ENCODE data around the gene GSX1. TPM values are rescaled to one million over a fixed set of nuclear protein-coding genes. Genes with fewer than 3 reads are reported as not detected.
A peak's percentile ranks its signal among the peaks of the same experiment; 100 is the strongest.

Gene GSX1
- polyA plus RNA-seq, 1 donor from 2014 or later: not detected

DNA sequence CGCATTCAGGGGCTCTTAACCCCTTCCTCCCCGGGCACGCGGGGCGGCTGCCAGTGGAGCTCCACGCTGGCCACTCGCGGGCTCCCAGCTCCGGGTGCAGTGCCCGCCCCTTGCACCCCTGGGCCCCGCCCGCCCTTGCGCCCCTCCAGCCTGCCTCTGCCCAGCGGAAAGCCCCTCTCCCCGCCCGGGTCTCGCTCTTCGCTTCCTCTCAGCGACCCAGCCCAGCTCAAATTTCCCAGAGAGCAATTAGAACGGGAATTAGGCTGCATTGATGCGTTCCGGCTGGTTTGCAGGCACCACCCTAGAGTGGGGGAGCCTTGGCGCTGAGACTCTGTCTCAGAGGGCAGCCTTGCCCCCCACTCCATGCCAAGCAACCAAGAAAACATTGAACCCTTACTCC, 1.8 kb upstream of the GSX1 start:
- H3K9ac ChIP-seq (ENCODE audit: low read length): no peak overlapping the region
- H3K9me2 ChIP-seq (ENCODE audit: insufficient read depth, low read length): no peaks in the 10 kb centered on the region
- H3K27ac ChIP-seq (ENCODE audit: low read length): no peak overlapping the region
- peaks cover 92% of the 10 kb centered on the region for H3K27me3 ChIP-seq (ENCODE audit: insufficient read depth, low read depth, low read length)
- H2AFZ ChIP-seq (ENCODE audit: low read depth, low read length): no peak overlapping the region
- no peak overlapping the region for H3K4me3 ChIP-seq (ENCODE audit: low read length)
- TF ChIP-seq EP300 (conservative IDR thresholded peaks at IDR 0.05; ENCODE audit: poor library complexity, severe bottlenecking): no peak
- no peak for TF ChIP-seq TAF1 (IDR thresholded peaks at IDR 0.05; ENCODE audit: low read depth)
- no peak for TF ChIP-seq RAD21 (conservative IDR thresholded peaks at IDR 0.05)
- H3K9me3 ChIP-seq (ENCODE audit: low read length): no peaks in the 10 kb centered on the region
- H3K36me3 ChIP-seq (ENCODE audit: insufficient read depth, low read length): no peaks in the 10 kb centered on the region
- H4K20me1 ChIP-seq (ENCODE audit: insufficient read depth): no peaks in the 10 kb centered on the region
- no peak overlapping the region for H3K4me2 ChIP-seq (ENCODE audit: low read length)
- H3F3A ChIP-seq (ENCODE audit: insufficient read depth, low read length, poor library complexity, severe bottlenecking): no peaks in the 10 kb centered on the region
- H3K79me2 ChIP-seq (replicated peaks; ENCODE audit: insufficient read depth, low read length): no peaks in the 10 kb centered on the region

DNA sequence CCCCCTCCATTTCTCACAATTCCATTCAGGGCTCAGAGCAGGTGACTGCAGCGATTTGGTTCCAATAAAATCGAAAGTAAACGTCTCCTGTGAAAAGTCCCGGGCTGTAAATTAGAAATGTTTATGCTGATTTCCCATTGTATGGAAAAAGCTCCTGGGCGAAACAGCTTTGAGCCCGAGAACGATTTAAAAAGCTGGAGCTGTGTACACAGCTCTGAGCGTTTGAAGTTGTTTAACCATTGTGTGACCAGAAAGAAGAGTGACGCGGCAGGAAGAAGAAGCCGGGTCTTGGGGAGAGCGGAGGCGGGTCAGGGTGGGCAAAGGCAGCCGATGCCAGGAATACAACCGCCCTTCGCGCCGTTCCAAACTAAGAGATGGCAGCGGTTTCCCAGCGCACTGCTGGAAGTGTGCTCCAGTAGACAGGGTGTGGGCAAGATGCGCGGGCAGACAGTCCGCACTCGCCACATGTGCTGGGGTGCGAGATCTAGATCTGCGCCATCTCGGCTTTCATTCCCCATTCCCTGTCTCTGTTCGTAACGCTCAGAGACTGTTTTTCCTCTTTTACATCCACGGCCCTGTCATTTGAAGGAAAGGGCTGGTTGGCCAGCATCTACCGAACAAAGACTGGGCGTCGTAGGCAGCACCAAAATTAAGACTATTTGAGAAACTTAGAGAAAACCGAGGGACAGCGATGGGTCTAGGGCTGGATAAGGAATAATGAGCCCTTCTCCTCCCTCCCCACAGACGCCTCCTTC, 960 bp upstream of the GSX1 start:
- Histone ChIP-seq H3F3A (ENCODE audit: insufficient read depth, low read length, poor library complexity, severe bottlenecking) (no peaks in the 10 kb centered on the region), H2AFZ (ENCODE audit: low read depth, low read length) (no peak overlapping the region), H3K79me2 (replicated peaks; ENCODE audit: insufficient read depth, low read length) (no peaks in the 10 kb centered on the region), H3K9me3 (ENCODE audit: low read length) (no peaks in the 10 kb centered on the region), H3K36me3 (ENCODE audit: insufficient read depth, low read length) (no peaks in the 10 kb centered on the region), H3K27ac (ENCODE audit: low read length) (no peak overlapping the region), H3K4me2 (ENCODE audit: low read length) (no peak overlapping the region), H3K9ac (ENCODE audit: low read length) (no peak overlapping the region), H3K4me3 (ENCODE audit: low read length) (peak overlapping the region; percentile 42), H3K27me3 (ENCODE audit: insufficient read depth, low read depth, low read length) (peaks cover 98% of the 10 kb centered on the region), H4K20me1 (ENCODE audit: insufficient read depth) (no peaks in the 10 kb centered on the region), H3K9me2 (ENCODE audit: insufficient read depth, low read length) (no peaks in the 10 kb centered on the region)
- TF ChIP-seq EZH2 (IDR thresholded peaks at IDR 0.05; ENCODE audit: borderline replicate concordance, insufficient read depth, low read length, poor library complexity, severe bottlenecking): peak; percentile 41
- TF ChIP-seq, protein P1, sequence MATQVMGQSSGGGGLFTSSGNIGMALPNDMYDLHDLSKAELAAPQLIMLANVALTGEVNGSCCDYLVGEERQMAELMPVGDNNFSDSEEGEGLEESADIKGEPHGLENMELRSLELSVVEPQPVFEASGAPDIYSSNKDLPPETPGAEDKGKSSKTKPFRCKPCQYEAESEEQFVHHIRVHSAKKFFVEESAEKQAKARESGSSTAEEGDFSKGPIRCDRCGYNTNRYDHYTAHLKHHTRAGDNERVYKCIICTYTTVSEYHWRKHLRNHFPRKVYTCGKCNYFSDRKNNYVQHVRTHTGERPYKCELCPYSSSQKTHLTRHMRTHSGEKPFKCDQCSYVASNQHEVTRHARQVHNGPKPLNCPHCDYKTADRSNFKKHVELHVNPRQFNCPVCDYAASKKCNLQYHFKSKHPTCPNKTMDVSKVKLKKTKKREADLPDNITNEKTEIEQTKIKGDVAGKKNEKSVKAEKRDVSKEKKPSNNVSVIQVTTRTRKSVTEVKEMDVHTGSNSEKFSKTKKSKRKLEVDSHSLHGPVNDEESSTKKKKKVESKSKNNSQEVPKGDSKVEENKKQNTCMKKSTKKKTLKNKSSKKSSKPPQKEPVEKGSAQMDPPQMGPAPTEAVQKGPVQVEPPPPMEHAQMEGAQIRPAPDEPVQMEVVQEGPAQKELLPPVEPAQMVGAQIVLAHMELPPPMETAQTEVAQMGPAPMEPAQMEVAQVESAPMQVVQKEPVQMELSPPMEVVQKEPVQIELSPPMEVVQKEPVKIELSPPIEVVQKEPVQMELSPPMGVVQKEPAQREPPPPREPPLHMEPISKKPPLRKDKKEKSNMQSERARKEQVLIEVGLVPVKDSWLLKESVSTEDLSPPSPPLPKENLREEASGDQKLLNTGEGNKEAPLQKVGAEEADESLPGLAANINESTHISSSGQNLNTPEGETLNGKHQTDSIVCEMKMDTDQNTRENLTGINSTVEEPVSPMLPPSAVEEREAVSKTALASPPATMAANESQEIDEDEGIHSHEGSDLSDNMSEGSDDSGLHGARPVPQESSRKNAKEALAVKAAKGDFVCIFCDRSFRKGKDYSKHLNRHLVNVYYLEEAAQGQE (IDR thresholded peaks at IDR 0.05; ENCODE audit: borderline replicate concordance): no peak

DNA sequence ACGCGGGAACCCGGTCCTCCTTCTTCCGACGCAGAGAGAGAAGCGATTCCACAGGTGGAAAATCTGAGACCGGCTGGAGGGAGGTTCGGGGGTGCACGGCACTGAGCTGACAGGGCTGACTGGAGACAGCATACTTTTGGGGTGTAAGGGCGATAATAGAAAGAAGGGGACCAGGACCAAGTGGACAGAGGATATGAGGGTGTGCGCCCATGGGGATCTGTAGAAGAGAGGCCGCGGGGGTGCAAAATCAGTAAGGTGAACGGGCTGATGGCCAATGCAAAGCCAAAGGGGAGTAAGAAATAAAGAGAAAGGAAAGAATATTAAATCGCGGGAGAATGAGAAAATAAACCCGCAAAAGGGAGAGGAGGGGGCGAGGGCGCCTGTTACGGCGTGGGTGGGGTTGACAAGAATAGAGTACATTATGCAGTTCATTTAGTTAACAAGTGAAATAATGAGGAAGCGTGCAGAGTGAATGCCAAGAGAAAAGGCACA, 336 bp upstream of the GSX1 start:
- TF ChIP-seq, protein P2, sequence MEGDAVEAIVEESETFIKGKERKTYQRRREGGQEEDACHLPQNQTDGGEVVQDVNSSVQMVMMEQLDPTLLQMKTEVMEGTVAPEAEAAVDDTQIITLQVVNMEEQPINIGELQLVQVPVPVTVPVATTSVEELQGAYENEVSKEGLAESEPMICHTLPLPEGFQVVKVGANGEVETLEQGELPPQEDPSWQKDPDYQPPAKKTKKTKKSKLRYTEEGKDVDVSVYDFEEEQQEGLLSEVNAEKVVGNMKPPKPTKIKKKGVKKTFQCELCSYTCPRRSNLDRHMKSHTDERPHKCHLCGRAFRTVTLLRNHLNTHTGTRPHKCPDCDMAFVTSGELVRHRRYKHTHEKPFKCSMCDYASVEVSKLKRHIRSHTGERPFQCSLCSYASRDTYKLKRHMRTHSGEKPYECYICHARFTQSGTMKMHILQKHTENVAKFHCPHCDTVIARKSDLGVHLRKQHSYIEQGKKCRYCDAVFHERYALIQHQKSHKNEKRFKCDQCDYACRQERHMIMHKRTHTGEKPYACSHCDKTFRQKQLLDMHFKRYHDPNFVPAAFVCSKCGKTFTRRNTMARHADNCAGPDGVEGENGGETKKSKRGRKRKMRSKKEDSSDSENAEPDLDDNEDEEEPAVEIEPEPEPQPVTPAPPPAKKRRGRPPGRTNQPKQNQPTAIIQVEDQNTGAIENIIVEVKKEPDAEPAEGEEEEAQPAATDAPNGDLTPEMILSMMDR (IDR thresholded peaks at IDR 0.05; ENCODE audit: poor library complexity, severe bottlenecking): no peak
- TF ChIP-seq MXI1 (conservative IDR thresholded peaks at IDR 0.05; ENCODE audit: poor library complexity, severe bottlenecking): no peak
- no peak for TF ChIP-seq SMC3 (conservative IDR thresholded peaks at IDR 0.05; ENCODE audit: poor library complexity)
- no peak for TF ChIP-seq EZH2 (IDR thresholded peaks at IDR 0.05; ENCODE audit: borderline replicate concordance, insufficient read depth, low read length, poor library complexity, severe bottlenecking)
- TF ChIP-seq, protein P1 (IDR thresholded peaks at IDR 0.05; ENCODE audit: borderline replicate concordance): no peak
- no peak for TF ChIP-seq RAD21 (conservative IDR thresholded peaks at IDR 0.05)
- no peak for TF ChIP-seq TAF1 (IDR thresholded peaks at IDR 0.05; ENCODE audit: low read depth)
- TF ChIP-seq EP300 (conservative IDR thresholded peaks at IDR 0.05; ENCODE audit: poor library complexity, severe bottlenecking): no peak
- TF ChIP-seq POLR2AphosphoS5 (IDR thresholded peaks at IDR 0.05): no peak
- H3K36me3 ChIP-seq (ENCODE audit: insufficient read depth, low read length): no peaks in the 10 kb centered on the region
- H3K79me2 ChIP-seq (replicated peaks; ENCODE audit: insufficient read depth, low read length): no peaks in the 10 kb centered on the region
- no peak overlapping the region for H2AFZ ChIP-seq (ENCODE audit: low read depth, low read length)
- no peaks in the 10 kb centered on the region for H3K9me3 ChIP-seq (ENCODE audit: low read length)
- no peak overlapping the region for H3K27ac ChIP-seq (ENCODE audit: low read length)
- no peak overlapping the region for H3K4me2 ChIP-seq (ENCODE audit: low read length)
- peaks cover 99% of the 10 kb centered on the region for H3K27me3 ChIP-seq (ENCODE audit: insufficient read depth, low read depth, low read length)
- no peaks in the 10 kb centered on the region for H4K20me1 ChIP-seq (ENCODE audit: insufficient read depth)
- H3K9me2 ChIP-seq (ENCODE audit: insufficient read depth, low read length): no peaks in the 10 kb centered on the region
- no peaks in the 10 kb centered on the region for H3F3A ChIP-seq (ENCODE audit: insufficient read depth, low read length, poor library complexity, severe bottlenecking)
- peak overlapping the region; percentile 57 for H3K4me3 ChIP-seq (ENCODE audit: low read length)
- no peak overlapping the region for H3K9ac ChIP-seq (ENCODE audit: low read length)

Measured in neural cell (in vitro differentiated cells).